ENCODE measurements around the gene IL4.
"Not testable (repeated sequence)": the region's sequence is repeated elsewhere in the genome, so short reads cannot be mapped to it uniquely, and the experiment has no call there.

The IL4 gene

DNA sequence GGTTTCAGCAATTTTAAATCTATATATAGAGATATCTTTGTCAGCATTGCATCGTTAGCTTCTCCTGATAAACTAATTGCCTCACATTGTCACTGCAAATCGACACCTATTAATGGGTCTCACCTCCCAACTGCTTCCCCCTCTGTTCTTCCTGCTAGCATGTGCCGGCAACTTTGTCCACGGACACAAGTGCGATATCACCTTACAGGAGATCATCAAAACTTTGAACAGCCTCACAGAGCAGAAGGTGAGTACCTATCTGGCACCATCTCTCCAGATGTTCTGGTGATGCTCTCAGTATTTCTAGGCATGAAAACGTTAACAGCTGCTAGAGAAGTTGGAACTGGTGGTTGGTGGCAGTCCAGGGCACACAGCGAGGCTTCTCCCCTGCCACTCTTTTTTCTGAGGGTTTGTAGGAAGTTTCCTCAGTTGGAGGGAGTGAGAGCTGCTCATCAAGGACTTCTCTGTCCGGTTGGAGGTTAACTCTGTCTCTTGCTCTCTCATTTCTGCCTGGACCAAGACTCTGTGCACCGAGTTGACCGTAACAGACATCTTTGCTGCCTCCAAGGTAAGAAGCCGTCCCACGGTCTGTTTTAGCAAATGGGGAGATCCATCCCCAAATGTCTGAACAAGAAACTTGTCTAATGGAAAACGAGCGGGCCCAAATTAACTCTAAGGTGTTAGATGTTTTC is at the start of gene IL4:
TSS of gene IL4 (plus strand) at position 51 of the 692 bp plus-strand sequence. CDS start at position 113, 62 bp downstream.
- no peak for DNase-seq

DNA sequence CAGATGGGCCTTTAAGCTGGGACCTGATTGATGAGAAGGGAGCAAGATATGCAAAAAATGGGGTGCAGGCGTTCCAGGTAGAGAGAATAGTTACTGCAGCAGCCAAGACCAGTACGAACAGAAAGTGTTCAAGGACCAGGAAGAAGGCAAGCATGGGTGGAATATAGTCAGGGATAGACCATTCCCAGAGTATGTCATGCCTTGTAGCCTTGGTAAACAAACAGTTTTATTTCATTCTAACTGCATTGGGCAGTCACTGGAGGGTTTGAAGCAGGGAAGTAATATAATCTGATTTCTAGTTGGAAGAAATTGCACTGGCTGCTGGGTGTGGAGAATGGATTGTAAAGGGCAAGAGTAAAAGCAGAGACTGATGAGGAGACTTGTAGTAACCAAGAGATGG is 46.3 kb upstream of the IL4 start:
- no peak for DNase-seq

DNA sequence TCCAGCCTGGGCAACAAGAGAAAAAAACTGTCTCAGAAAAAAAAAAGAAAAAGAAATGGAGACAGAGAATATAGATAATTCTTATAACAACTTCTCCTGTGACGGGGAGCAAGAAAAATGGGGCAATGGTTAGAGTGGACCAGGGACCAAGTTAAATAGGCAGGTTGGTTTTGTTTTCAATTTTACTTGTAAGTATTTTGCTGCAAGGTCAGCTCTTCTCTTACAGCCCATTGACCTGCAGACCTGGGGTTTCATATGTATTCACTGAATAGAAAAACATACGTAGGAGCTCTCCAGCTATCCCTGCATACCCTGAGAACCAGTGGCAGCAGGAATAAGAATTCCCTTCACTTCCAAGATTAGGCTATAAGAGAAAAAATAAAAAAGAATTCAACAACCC is 45.0 kb upstream of the IL4 start:
- DNase-seq: no peak

DNA sequence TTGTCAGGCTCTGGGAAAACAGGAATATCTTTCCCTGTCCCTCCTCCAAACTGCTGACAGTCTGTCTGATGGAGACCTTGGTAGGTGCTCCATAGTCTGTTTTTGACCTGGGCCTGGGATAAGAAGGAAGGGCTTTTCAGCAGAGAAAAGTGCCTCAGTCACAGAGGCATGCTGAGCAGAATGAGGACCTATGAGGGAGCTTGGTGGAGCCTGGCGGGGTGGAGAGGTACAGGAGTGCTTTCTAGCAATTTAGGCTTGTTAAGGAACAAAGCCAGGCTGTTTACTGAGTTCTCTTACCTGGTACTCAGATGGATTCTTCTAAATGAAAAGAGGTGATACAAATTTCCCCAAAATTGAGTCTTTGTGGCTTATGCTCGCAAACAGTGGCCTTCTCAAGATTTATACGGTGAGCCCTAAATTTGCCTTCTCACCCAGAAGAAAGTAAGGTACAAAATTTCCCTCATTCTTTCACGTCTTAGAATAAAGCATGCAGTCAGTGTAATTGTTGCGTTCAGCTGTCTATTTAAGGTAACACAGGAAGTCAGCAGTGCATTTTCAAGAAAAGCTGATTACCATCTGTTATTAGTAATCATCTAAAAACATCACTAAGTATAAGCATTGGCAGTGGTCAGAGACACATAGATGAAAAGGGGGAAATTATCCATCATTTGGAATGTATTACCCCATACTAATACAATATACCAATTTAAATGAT is 44.4 kb upstream of the IL4 start:
- DNase-seq: no peak

DNA sequence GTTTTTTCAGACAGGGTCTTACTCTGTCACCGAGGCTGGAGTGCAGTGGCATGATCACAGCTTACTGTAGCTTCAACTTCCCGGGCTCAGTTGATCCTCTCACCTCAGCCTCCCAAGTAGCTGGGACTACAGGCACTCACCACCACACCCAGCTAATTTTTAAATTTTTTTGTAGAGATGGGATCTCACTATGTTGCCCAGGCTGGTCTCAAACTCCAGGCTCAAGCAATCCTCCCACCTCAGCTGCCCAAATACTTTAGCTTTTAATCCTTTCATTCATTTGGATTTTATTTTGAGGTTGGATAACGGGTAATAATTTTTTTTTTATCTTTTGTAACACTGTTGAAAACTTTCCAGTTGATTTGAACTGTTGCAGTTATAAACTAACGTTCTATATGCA is 40.2 kb upstream of the IL4 start:
- not testable (repeated sequence) for DNase-seq

DNA sequence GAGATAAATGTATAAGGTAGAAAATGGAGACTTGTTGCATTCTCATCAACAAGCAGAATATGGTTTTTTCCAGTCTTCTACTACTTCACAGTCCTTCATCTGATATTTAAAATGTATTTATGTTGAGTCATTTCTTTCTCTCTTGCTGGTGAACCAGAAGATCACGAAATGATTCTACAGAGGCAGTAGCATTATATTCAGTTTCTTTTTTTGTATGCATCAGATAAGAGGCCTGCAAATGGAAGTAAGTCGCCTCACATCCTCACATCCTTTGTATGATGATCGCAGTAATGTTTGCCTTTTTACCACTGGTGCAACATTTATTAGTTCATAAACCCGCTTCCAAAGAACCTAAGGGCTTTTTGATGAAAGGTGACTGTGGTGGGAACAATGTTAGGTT is 37.9 kb upstream of the IL4 start:
- DNase-seq: no peak

DNA sequence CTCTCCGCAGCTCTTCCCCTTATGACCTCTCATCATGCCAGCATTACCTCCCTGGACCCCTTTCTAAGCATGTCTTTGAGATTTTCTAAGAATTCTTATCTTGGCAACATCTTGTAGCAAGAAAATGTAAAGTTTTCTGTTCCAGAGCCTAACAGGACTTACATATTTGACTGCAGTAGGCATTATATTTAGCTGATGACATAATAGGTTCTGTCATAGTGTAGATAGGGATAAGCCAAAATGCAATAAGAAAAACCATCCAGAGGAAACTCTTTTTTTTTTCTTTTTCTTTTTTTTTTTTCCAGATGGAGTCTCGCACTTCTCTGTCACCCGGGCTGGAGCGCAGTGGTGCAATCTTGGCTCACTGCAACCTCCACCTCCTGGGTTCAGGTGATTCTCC is 36.5 kb upstream of the IL4 start:
- DNase-seq: no peak

DNA sequence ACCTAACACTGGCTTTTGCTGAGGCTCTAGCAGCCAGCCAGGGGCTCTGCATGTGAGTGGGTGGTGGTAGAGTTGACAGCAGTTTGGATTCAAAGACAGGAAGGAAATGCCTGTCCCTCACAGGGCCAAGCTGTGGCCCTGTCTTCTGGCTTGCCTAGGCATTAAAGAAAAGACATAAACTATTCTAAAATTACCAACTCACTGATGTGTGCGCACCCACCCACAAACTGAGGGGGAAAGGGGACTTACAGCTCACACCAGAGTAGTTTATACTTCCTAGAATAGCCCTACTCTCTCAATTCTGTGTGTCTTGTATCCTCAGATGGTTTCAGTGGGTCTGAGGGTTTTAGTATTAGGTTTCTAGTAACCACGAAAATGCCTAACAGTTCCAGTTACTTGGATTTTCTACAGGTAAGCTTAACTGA is 34.1 kb upstream of the IL4 start:
- DNase-seq: no peak

DNA sequence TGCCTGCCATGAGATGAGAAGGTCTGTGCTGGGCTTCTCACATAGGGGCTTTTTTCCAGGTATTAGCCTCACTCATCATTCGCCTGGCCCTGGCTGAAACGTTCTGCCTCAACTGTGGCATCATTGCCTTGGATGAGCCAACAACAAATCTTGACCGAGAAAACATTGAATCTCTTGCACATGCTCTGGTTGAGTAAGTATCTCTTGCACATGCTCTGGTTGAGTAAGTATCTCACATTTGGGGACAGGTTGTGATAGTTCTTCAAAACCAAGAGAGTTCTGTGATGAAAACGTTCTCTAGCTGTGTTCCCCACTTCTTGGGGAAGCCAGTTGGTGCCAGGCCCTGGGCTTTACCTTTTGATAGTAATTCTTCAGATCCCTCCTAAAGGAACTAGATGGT is 33.2 kb upstream of the IL4 start:
- DNase-seq: no peak

DNA sequence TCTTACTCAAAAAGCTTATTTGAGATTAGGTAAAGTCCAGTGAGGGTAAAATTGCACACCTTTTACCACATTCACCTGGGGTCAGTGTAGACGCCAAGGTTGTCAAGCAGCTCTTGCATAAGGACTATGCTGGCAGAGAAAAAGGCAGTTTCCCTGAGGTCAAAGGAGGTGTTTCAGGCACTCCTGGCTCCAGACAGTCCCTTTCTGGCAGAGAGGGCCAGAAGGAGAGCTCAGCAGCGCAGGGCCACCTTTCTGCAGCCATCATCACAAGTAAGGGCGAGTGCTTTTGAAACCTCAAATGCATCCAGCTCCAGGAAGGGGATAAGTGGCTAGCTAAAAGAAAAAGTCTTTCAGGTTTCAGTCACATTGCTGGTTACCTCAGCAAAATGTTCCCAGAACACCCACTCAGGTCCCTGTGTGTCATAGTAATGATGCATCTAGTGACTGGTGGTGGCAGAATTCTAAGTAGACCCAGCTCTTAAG is 32.5 kb upstream of the IL4 start:
- DNase-seq: no peak

DNA sequence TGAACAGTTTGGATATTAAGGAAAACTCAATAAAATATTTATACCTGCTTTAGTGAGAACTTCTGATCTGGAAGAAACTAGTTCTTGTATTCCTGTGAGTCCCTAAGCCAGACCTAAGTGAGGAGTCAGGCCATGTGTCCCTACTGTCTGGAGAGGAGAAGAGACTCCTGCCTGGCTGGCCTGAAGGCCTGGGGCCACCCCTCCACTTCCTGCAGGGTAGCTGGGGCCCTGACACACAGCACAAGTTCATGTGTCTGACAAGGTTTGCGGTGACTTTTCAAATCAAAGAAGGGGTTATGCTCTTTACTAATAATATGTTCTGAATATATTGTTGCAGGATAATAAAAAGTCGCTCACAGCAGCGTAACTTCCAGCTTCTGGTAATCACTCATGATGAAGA is 31.9 kb upstream of the IL4 start:
- no peak for DNase-seq

DNA sequence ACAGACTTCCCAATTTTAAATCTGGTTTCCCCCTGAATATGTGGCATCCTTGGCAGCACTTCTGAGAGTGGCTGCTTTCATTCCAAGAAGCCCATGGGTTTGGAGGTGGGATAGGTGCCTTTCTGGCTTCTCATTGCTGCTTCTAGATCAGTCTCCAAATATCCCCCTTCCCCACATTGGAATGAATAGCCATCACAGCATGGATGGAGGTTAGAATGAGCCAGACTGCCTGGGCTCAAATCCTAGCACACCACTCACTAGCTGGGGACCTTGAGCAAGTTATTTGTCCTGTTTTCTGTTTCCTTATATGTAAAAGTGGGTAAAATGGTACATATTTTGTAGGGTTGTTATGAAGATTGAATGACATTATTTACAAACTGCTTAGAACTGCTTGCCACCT is 29.6 kb upstream of the IL4 start:
- DNase-seq: no peak

DNA sequence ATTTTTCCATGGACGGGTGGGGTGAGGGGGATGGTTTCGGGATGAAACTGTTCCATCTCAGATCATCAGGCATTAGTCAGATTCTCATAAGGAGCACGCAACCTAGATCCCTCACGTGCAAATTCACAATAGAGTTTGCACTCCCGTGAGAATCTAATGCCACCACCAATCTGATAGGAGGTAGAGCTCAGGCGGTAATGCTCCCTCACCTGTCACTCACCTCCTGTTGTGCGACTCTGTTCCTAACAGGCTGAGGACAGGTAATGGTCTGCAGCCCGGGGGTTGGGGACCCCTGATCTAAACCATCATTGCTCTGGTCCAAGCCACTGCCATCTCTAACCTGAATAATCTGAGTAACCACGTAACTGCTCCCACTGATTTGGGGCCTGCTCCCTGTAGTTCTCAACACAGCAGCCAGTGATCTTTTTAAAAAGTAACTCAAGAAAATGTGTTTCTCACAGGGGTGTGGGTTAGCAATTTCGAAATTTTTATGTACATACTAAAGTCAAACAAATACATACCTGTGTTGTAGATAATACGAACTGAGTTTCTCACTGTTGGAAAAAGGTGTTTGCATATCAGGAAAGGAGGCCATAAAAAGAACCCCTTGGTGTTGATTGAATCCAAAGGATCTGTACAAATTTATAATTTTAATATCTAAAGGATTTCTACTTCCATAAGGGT is 27.1 kb upstream of the IL4 start:
- DNase-seq: no peak

DNA sequence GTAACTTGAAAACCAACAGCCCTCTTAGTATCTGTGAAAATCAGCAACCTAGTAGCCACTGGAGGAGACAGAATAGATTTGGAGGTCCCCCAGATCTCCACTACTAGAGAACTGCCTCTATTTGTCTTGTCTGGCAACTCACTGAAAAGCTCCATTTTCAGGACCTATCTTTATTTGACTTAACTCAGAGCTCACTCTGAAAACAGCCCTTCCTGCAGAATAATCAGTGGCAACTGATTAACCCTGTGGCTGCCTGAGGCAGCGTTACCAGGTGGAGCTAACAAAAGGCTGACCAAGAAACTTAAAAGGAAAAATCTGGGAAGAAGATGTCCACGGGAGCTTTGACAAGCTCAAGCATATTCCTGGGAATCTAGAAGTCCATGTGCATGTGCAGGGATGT is 26.3 kb upstream of the IL4 start:
- no peak for DNase-seq

DNA sequence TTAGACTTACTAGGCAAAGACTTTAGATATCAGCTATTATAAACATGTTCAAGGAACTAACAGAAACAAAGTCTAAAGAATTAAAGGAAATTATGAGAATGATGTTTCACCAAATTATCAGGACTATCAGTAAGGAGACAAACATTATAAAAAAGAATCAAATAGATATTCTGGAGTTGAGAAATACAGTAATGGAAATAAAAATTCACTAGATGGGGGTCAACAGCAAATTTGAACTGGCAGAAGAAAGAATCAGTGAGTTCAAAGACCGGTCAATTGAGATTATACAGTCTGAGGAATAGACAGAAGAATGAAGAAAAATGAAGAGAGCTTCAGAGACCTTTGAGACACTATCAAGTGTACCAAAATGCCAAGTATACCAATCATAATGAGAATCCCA is 25.4 kb upstream of the IL4 start:
- DNase-seq: no peak

DNA sequence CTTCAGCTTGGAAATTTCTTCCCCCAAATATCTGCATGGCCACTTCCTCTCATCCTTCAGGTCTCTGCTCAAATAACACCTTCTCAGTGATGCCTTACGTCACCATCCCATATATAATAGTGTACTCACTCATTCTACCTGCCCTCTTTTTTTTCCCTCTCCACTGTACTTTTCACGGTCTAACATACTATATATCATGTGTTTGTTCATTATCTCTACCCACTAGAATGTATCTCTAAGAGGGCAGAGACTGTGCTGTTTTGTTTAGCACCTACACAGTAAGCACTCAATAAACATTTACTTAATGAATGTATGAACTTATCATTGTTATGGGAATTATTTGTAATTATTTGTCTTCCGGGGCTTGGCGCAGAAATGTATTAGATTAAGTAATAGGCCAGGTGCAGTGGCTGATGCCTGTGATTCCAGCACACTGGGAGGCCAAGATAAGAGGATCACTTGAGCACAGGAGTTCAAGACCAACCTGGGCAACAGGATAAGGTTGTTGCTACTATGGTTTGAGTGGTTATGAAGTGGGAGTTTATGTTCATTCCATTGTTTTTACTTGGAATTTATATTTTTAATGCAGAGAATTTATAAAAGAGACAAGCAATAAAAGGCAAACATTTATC is 21.8 kb upstream of the IL4 start:
- no peak for DNase-seq

DNA sequence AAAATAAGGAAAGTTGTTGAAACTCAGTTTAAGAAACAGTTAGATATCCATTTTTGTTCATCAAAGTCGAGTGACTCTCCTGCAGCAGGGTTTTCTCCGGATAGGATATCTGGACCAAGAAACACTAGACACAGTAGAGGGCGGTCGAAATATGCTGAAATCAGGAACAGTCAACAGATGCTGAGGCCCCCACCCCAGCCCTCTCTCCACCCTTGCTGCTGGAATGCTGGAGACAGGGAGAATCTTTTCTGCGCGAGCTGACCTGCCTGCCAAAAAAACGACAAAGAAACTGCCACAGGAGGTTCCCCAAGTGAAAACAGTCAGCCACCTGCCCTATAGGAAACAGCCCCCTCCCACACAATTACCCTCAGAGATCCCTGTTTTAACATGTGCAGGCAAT is 20.1 kb upstream of the IL4 start:
- DNase-seq: no peak

DNA sequence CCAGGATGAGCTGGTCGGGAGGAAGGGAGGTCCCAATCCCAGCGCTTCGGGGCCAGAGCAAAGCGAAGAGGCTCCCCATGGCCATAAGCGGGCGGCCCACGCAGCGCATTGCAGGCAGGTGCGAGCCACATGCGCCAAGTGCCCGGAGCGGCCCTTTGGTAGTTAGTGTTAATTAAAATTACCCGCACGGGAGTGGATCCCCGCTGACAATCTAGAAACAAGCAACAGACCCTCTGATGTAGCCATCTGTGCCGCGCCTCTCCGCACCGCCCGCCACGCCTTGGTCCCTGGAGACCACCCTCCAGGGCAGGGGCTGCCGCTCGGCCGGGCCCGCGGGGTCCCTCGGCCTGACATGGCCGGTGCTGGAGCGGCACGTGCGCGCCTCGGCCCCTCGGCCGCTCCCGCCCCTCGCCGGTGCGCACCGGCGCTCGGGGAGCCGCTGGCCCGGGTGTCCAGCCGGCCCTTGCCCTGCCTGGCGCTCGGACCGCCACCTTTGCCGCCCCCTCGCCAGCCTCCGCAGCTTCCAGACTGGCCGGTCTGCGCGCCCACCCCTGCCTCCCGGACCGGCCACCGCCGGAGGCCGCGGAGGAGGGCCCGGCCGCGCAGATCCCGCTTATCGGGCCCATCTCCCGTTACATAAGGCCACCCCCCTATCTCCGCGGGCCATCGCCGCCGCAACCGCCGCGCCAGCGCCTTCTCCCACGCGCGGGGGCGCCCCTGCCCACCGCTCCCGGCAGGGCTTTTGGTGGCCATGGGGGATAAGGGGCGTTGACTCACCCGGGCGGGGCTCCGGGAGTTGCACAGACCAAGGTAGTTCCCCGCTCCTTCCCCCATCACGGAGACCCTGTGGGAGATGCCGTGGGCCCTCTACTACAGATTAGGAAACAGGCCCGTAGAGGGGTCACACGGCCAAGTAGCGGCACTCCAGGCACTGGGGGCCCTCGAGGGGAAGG is 17.7 kb upstream of the IL4 start:
- no peak for DNase-seq

DNA sequence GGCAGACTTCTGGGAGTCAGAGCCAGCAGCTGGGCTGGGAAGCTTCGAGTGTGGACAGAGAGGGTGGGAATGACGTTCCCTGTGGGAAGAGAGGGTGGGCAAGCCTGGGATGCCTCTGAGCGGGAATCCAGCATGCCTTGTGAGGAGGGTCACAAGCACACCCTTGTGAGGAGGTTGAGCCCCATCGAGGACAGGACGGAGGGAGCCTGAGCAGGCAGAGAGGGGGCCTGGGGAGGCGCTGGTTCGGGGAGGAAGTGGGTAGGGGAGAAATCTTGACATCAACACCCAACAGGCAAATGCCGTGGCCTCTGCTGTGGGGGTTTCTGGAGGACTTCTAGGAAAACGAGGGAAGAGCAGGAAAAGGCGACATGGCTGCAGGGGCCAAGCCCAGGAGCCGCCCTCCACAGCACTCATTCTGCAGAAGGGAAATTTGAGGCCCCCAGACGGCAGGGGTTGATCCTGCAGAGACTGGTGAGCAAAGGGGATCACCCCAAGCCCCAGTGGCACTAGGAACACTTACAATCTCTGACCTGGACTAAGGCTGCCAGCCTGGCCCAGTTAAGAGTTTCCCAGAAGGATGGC is 16.9 kb upstream of the IL4 start:
- no peak for DNase-seq

DNA sequence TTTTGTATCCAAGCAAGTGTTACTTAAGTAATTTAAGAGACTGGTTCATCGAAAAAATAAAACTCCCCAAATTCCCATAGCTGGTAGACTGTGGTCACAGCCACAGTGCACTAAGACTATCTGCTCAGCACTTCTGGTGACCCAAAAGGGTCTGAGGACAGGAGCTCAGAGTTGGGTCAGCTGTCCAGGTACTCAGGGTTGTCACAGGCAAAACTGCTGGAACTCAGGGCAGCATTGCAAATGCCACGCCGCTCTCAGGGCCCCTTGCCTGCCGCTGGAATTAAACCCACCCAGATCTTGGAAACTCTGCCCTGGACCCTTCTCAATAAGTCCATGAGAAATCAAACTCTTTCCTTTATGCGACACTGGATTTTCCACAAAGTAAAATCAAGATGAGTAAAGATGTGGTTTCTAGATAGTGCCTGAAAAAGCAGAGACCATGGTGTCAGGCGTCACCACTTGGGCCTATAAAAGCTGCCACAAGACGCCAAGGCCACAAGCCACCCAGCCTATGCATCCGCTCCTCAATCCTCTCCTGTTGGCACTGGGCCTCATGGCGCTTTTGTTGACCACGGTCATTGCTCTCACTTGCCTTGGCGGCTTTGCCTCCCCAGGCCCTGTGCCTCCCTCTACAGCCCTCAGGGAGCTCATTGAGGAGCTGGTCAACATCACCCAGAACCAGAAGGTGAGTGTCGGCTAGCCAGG is 16.0 kb upstream of the IL4 start, which contains the start of gene IL13:
TSS of gene IL13 (plus strand) at position 498 of the 705 bp plus-strand sequence. CDS start at position 512, 14 bp downstream.
- DNase-seq: no peak

Data from hippocampal formation (tissue), 2 donors.